Activated T-helper 2 cell treated with anti-CD3 and anti-CD28 coated beads, Interferon-gamma antibody, Interleukin-2, Interleukin-4, amounts not matched to agents 10 μg/mL and 5 μg/mL and 100 μg/mL, durations not matched to agents 14 hours and 24 hours and 36 hours (primary cell): ENCODE measurements around the gene ZBTB16. TPM values are rescaled to one million over a fixed set of nuclear protein-coding genes. Genes with fewer than 3 reads are reported as not detected.

Experiments
- DNase-seq: peaks from one replicate; pipeline ENCODE4 v3.0.0; 2021; ENCODE audit warnings: low spot score
- H3K27ac Mint-ChIP-seq: one replicate; pipeline ENCODE4 v1.8.0; 2021; ENCODE audit warnings: mixed read lengths
- H3K27me3 Mint-ChIP-seq: one replicate; pipeline ENCODE4 v1.8.0; 2021; ENCODE audit warnings: low read depth, mixed read lengths
- H3K36me3 Mint-ChIP-seq: one replicate; pipeline ENCODE4 v1.8.0; 2021; ENCODE audit warnings: low read depth, mixed read lengths
- H3K4me1 Mint-ChIP-seq: one replicate; pipeline ENCODE4 v1.8.0; 2021; ENCODE audit warnings: low read depth, mixed read lengths
- H3K4me3 Mint-ChIP-seq: one replicate; pipeline ENCODE4 v1.8.0; 2021; ENCODE audit warnings: low read depth, mild to moderate bottlenecking, moderate library complexity, mixed read lengths
- H3K9me3 Mint-ChIP-seq: one replicate; pipeline ENCODE4 v1.8.0; 2021; ENCODE audit warnings: mixed read lengths
- intact Hi-C: fragments of 100-400 bp; cut with micrococcal nuclease; formaldehyde crosslinking; loops from one replicate; pipeline ENCODE4 v1.15.1; 2023
- total RNA-seq: library from RNA; stranded (reverse); gene quantifications from 2 replicates; pipeline ENCODE4 v1.2.3, GENCODE V29; 2022

The ZBTB16 gene
- total RNA-seq, 1 donor from 2014 or later, result 2.9 TPM

GRCh38 chr11:114081641-114082414, 22.3 kb downstream of the ZBTB16 start:
- no peak for DNase-seq
- H3K9me3 Mint-ChIP-seq, result no peaks in the 10 kb centered on the region
- peaks cover 62% of the 10 kb centered on the region for H3K4me1 Mint-ChIP-seq
- peaks cover 5% of the 10 kb centered on the region for H3K36me3 Mint-ChIP-seq
- H3K4me3 Mint-ChIP-seq, result no peak overlapping the region
- no peak overlapping the region for H3K27ac Mint-ChIP-seq
- peaks cover 34% of the 10 kb centered on the region for H3K27me3 Mint-ChIP-seq
- intact Hi-C loops, result no loop called here

GRCh38 chr11:114082415-114082748, 22.9 kb downstream of the ZBTB16 start:
- DNase-seq, result no peak
- Mint-ChIP-seq H3K36me3 (peaks cover 5% of the 10 kb centered on the region), H3K27ac (no peak overlapping the region), H3K9me3 (no peaks in the 10 kb centered on the region), H3K4me1 (peaks cover 62% of the 10 kb centered on the region), H3K4me3 (no peak overlapping the region), H3K27me3 (peaks cover 30% of the 10 kb centered on the region)
- intact Hi-C loops, result no loop called here

- intact Hi-C loops, result no loop called here
- peaks cover 29% of the 10 kb centered on the region for H3K27me3 Mint-ChIP-seq
- DNase-seq, result no peak
- H3K36me3 Mint-ChIP-seq, result peaks cover 5% of the 10 kb centered on the region
- H3K4me1 Mint-ChIP-seq, result peaks cover 62% of the 10 kb centered on the region
- H3K9me3 Mint-ChIP-seq, result no peaks in the 10 kb centered on the region
- no peak overlapping the region for H3K4me3 Mint-ChIP-seq
- no peak overlapping the region for H3K27ac Mint-ChIP-seq
Observed at GRCh38 chr11:114082767-114083181, 23.3 kb downstream of the ZBTB16 start.

GRCh38 chr11:114083391-114084252, 24.1 kb downstream of the ZBTB16 start:
- Mint-ChIP-seq H3K27ac (no peak overlapping the region), H3K4me3 (no peak overlapping the region), H3K27me3 (peaks cover 23% of the 10 kb centered on the region), H3K36me3 (peaks cover 5% of the 10 kb centered on the region), H3K9me3 (no peaks in the 10 kb centered on the region), H3K4me1 (peaks cover 55% of the 10 kb centered on the region)
- no peak for DNase-seq
- intact Hi-C loops, result no loop called here

GRCh38 chr11:114084414-114084813, 24.9 kb downstream of the ZBTB16 start:
- Mint-ChIP-seq H3K4me3 (no peak overlapping the region), H3K36me3 (peaks cover 5% of the 10 kb centered on the region), H3K27me3 (peaks cover 23% of the 10 kb centered on the region), H3K9me3 (no peaks in the 10 kb centered on the region), H3K27ac (no peak overlapping the region), H3K4me1 (peaks cover 49% of the 10 kb centered on the region)
- no peak for DNase-seq
- intact Hi-C loops, result no loop called here

GRCh38 chr11:114085965-114086793, 26.7 kb downstream of the ZBTB16 start:
- Mint-ChIP-seq H3K4me3 (no peak overlapping the region), H3K9me3 (no peaks in the 10 kb centered on the region), H3K4me1 (peaks cover 35% of the 10 kb centered on the region)

GRCh38 chr11:114087025-114087424, 27.5 kb downstream of the ZBTB16 start:
- peaks cover 2% of the 10 kb centered on the region for H3K36me3 Mint-ChIP-seq
- H3K9me3 Mint-ChIP-seq, result no peaks in the 10 kb centered on the region
- no peak overlapping the region for H3K4me3 Mint-ChIP-seq
- intact Hi-C loops, result loop anchor here (2.0 to 5.0 kb wide), 2 partner anchors 16 to 95 kb away; no protein-coding TSS in a partner anchor
- no peak for DNase-seq
- peak overlapping the region; percentile 52 for H3K27ac Mint-ChIP-seq
- H3K27me3 Mint-ChIP-seq, result peaks cover 17% of the 10 kb centered on the region
- peaks cover 32% of the 10 kb centered on the region for H3K4me1 Mint-ChIP-seq

More at GRCh38 chr11:114085965-114086793, 26.7 kb downstream of the ZBTB16 start:
- no peak overlapping the region for H3K27ac Mint-ChIP-seq
- peaks cover 23% of the 10 kb centered on the region for H3K27me3 Mint-ChIP-seq
- H3K36me3 Mint-ChIP-seq, result peaks cover 5% of the 10 kb centered on the region
- no peak for DNase-seq
- intact Hi-C loops, result loop anchor here (2.0 to 5.0 kb wide), 2 partner anchors 17 to 96 kb away; no protein-coding TSS in a partner anchor

- peaks cover 36% of the 10 kb centered on the region for H3K4me1 Mint-ChIP-seq
Observed at GRCh38 chr11:114088216-114088615, 28.7 kb downstream of the ZBTB16 start.

GRCh38 chr11:114088836-114089235, 29.3 kb downstream of the ZBTB16 start:
- H3K4me1 Mint-ChIP-seq, result peaks cover 32% of the 10 kb centered on the region
- no peaks in the 10 kb centered on the region for H3K9me3 Mint-ChIP-seq
- no peak overlapping the region for H3K27ac Mint-ChIP-seq
- DNase-seq, result no peak
- intact Hi-C loops, result loop anchor here (5.0 kb wide), 1 partner anchor 93 kb away; no protein-coding TSS in a partner anchor
- peaks cover 2% of the 10 kb centered on the region for H3K36me3 Mint-ChIP-seq
- H3K4me3 Mint-ChIP-seq, result no peak overlapping the region
- peaks cover 10% of the 10 kb centered on the region for H3K27me3 Mint-ChIP-seq

More at GRCh38 chr11:114088216-114088615, 28.7 kb downstream of the ZBTB16 start:
- Mint-ChIP-seq H3K27me3 (peaks cover 14% of the 10 kb centered on the region), H3K9me3 (no peaks in the 10 kb centered on the region), H3K4me3 (no peak overlapping the region), H3K36me3 (peaks cover 2% of the 10 kb centered on the region), H3K27ac (no peak overlapping the region)
- intact Hi-C loops, result loop anchor here (5.0 kb wide), 1 partner anchor 94 kb away; no protein-coding TSS in a partner anchor
- no peak for DNase-seq

- H3K27me3 Mint-ChIP-seq, result peaks cover 2% of the 10 kb centered on the region
- DNase-seq, result no peak
- no peaks in the 10 kb centered on the region for H3K9me3 Mint-ChIP-seq
- intact Hi-C loops, result loop anchor here (5.0 kb wide), 1 partner anchor 93 kb away; no protein-coding TSS in a partner anchor
- no peak overlapping the region for H3K4me3 Mint-ChIP-seq
- no peak overlapping the region for H3K27ac Mint-ChIP-seq
- H3K4me1 Mint-ChIP-seq, result peaks cover 27% of the 10 kb centered on the region
- H3K36me3 Mint-ChIP-seq, result peaks cover 2% of the 10 kb centered on the region
Observed at GRCh38 chr11:114089748-114090147, 30.2 kb downstream of the ZBTB16 start.

- Mint-ChIP-seq H3K27ac (no peak overlapping the region), H3K4me3 (no peak overlapping the region)
- intact Hi-C loops, result no loop called here
Observed at GRCh38 chr11:114090225-114090910, 30.9 kb downstream of the ZBTB16 start.

GRCh38 chr11:114090976-114091375, 31.5 kb downstream of the ZBTB16 start:
- H3K4me1 Mint-ChIP-seq, result peaks cover 22% of the 10 kb centered on the region
- intact Hi-C loops, result no loop called here

More at GRCh38 chr11:114090225-114090910, 30.9 kb downstream of the ZBTB16 start:
- H3K4me1 Mint-ChIP-seq, result peaks cover 26% of the 10 kb centered on the region
- H3K27me3 Mint-ChIP-seq, result no peaks in the 10 kb centered on the region
- peaks cover 2% of the 10 kb centered on the region for H3K36me3 Mint-ChIP-seq
- H3K9me3 Mint-ChIP-seq, result no peaks in the 10 kb centered on the region
- DNase-seq, result no peak

More at GRCh38 chr11:114090976-114091375, 31.5 kb downstream of the ZBTB16 start:
- Mint-ChIP-seq H3K9me3 (no peaks in the 10 kb centered on the region), H3K27me3 (peaks cover under 1% of the 10 kb centered on the region), H3K4me3 (no peak overlapping the region), H3K36me3 (peaks cover 2% of the 10 kb centered on the region), H3K27ac (no peak overlapping the region)
- DNase-seq, result no peak
